Stimulated activated CD8-positive, alpha-beta memory T cell treated with anti-CD3 and anti-CD28 coated beads, Interleukin-4, amount 100 ng/mL, for 4 hours (primary cell): ENCODE measurements around the gene MARK1.

Experiments used
- DNase-seq, 2 donors: peaks; one replicate each; pipeline ENCODE4 v3.0.0-alpha.2; 2020; ENCODE audit warnings: low read depth in 2 of 2, low spot score in 1 of 2

The MARK1 gene

GRCh38 chr1:220708936-220709801 lies 181.2 kb downstream of the MARK1 start:
- no peak for DNase-seq

GRCh38 chr1:220710333-220710732 lies 182.4 kb downstream of the MARK1 start:
- no peak for DNase-seq

- DNase-seq: no peak
These were observed 183.3 kb downstream of the MARK1 start for GRCh38 chr1:220711056-220711809.
